22Rv1 (cell line): ENCODE measurements around the gene TSPAN4.

Source experiments
- CTCF ChIP-seq: fragments of 450-650 bp; IDR thresholded peaks from 2 replicates; pipeline ENCODE4 v1.5.1; 2017; ENCODE audit warnings: mild to moderate bottlenecking
- ZFX ChIP-seq: fragments of 450-650 bp; IDR thresholded peaks from 2 replicates; pipeline ENCODE4 v1.6.1; 2017; ENCODE audit warnings: antibody characterized with exemption, borderline replicate concordance

- TF ChIP-seq CTCF (no peak), ZFX (no peak)
These were observed 33.2 kb downstream of the TSPAN4 start for GRCh38 chr11:875769-876301.
